ENCODE results near the gene DNAH1.

DNAH1 gene

DNA sequence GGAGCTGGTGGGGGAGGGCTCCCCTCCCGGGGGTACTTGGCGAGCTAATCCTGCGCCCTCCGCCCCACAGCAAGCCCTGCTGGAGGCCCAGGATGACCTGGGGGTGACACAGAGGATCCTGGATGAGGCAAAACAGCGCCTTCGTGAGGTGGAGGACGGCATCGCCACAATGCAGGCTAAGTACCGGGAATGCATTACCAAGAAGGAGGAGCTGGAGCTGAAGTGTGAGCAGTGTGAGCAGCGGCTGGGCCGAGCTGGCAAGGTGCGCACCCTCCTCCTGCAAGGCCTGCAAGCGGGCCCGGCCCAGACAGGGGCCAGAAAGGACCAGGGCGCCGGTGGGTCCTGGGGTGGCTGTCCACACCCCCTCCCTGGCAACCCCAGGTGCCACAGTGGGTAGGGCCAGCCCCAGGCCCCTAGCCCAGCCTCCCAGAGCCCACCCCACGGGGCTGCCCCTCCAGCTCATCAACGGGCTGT, 72.3 kb downstream of the DNAH1 start:
- DNase-seq (ENCODE audit: low spot score) = no peak

DNA sequence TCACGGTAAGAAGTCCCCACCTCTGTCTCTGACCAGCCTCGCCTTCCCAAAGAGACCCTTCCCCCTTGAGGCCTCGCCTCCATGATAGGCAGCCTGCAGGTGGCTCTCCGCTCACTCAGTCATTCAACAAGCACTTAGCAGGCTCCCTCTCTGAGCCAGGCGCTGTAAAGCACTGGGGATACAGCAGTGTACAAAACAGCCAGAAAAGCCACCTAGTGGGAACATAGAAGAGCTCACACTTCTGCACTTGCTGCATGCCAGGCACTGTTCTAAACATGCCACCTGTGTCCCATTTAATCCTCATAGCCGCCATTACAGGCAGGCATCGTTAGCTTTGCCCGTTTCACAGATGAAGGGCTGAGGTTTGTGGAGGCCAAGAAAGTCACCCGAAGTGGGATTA, 72.8 kb downstream of the DNAH1 start:
- DNase-seq (ENCODE audit: low spot score) = no peak

DNA sequence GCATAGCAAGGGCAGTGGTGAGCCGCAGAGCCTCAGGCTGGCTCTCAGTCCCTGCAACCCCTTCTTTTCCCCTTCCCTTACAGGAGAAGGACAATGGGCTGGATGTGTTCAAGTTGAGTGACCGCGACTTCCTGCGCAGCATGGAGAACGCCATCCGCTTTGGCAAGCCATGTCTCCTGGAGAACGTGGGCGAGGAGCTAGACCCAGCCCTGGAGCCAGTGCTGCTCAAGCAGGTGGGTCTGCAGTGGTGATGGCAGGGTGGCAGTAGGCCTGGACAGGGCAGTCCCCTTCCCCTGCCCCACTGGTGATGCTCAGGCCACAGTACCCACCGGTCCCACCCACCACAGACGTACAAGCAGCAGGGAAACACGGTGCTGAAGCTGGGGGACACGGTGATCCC, 75.0 kb downstream of the DNAH1 start:
- no peak for DNase-seq (ENCODE audit: low spot score)

DNA sequence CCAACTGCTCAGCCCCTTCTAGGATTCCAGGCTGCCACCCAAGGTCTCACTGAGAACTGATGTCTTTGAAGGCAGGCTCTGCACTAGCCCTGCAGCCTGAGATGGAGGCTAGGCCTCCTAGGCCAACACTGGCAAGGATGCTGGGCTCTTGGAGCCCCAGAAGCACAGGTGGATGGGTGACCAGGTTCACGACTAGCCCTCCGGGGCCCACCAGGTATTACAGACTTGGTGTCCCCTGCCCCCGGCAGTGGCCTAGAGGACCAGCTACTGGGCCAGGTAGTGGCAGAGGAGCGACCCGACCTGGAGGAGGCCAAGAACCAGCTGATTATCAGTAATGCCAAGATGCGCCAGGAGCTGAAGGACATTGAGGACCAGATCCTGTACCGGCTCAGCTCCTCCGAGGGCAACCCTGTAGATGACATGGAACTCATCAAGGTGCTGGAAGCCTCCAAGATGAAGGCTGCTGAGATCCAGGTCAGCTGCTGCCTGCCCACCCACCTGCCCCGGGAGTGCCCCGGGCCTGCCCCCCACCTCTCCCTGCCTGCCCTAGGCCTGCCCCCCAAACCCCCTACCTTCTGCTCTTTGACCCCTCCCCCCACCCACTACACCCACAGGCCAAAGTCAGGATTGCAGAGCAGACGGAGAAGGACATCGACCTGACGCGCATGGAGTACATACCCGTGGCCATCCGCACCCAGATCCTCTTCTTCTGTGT, 76.3 kb downstream of the DNAH1 start:
- DNase-seq (ENCODE audit: low spot score) = no peak

DNA sequence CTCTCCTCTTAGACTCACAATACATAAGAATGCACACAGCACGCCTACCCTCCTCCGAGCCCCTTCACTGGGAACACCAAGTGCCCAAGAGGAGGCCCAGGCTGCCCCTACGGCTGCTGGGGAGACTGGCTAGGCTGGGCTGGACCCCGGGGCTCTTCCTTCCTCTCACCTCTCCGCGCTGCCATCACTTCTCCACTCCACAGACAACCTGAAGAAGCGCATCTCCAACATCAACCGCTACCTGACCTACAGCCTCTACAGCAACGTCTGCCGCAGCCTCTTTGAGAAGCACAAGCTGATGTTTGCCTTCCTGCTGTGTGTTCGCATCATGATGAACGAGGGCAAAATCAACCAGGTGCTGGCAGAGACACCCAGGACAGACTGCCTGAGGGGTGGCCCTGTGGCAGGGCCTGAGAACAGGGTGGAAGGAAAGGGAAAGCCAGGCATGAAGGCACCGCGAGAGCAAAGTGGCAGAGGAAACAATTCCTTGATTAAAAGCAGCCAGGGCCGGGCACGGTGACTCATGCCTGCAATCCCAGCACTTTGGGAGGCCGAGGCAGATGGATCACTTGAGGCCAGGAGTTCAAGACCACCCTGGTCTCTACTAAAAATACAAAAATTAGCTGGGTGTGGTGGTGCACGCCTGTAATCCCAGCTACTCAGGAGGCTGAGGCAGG, 77.2 kb downstream of the DNAH1 start:
- no peak for DNase-seq (ENCODE audit: low spot score)

DNA sequence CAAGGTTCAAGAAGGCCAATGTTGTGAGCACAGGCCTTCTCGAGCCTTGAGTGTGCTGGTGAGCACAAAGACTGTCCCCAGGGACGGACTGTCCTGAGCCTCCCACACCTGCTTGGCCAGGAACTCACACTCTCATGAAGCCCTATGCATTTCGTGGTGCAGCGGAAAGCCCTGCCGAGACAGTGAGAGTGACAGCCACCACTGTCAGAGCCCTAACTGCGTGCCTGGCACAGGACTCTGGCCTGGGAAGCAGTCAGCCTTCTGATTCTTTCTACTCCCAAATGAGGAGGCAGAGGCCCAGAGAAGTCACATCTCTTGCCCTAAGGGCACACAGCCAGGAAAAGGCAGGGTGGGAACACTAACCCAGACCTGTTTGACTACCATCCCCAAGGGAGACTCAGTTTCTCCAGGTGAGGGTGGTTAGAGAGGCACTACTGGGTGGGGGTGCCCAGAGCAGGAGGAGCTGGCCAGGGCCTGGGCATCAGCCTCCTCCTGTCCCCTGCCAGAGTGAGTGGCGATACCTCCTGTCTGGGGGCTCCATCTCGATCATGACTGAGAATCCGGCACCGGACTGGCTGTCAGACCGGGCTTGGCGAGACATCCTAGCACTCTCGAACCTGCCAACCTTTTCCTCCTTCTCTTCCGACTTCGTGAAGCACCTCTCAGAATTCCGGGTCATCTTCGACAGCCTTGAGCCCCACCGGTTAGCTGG, 78.0 kb downstream of the DNAH1 start:
- no peak for DNase-seq (ENCODE audit: low spot score)

DNA sequence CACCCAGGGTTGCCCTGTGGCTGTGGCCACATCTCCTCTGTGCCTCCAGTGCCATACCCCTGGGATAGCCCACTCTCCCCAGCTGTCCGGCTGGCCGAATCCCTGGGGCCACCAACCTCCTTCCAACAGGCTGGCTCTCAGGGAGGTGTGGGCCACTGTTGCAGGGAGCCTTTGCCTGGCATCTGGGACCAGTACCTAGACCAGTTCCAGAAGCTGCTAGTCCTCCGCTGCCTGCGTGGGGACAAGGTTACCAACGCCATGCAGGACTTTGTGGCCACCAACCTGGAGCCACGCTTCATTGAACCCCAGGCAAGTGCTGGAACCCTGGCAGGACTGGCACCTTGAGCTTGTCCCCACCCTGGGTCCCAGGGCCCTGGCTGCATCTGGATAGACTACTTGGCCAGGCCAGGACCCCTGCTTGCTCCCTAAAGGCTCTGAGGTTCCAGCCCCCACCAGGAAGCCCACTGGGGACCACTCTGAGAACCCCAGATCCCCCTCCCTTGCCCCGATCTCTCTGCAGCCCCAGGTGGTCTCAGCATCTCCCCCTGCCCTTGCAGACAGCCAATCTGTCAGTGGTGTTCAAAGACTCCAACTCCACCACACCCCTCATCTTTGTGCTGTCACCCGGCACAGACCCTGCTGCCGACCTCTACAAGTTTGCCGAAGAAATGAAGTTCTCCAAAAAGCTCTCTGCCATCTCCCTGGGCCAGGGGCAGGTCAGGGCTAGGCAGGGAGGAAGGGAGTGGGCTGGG, 78.8 kb downstream of the DNAH1 start:
- no peak for DNase-seq (ENCODE audit: low spot score)

DNA sequence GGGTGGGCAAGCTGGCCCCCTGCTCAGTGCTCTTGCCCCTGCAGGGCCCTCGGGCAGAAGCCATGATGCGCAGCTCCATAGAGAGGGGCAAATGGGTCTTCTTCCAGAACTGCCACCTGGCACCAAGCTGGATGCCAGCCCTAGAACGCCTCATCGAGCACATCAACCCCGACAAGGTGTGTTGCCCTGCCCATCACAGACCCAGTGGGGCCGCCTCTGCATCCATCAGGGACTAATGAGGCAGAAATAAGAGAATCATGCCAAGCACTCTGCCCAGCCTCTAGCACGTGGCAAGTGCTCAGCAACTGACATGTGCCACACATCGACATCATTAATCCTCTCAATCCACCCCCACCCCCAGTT, 79.4 kb downstream of the DNAH1 start:
- DNase-seq (ENCODE audit: low spot score) = no peak

DNA sequence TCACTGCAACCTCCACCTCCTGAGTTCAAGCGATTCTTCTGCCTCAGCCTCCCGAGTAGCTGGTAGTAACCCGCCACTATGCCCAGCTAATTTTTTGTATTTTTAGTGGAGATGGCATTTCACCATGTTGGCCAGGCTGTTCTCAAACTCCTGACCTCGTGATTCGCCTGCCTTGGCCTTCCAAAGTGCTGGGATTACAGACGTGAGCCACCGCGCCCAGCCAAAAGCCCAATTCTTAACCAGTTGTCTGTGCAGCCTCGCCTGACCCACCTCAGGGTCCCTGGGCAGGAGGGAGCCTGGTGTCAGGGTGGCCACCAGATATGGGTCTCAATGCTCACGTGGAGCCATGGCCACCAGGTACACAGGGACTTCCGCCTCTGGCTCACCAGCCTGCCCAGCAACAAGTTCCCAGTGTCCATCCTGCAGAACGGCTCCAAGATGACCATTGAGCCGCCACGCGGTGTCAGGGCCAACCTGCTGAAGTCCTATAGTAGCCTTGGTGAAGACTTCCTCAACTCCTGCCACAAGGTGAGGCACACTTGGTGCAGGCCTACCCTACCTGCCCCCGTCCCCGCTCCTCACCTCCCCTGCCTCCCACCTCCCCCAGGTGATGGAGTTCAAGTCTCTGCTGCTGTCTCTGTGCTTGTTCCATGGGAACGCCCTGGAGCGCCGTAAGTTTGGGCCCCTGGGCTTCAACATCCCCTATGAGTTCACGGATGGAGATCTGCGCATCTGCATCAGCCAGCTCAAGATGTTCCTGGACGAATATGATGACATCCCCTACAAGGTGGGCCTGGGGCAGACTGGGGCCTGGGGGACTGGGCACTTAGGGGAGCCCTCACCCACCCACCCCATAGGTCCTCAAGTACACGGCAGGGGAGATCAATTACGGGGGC, 80.1 kb downstream of the DNAH1 start:
- no peak for DNase-seq (ENCODE audit: low spot score)

DNA sequence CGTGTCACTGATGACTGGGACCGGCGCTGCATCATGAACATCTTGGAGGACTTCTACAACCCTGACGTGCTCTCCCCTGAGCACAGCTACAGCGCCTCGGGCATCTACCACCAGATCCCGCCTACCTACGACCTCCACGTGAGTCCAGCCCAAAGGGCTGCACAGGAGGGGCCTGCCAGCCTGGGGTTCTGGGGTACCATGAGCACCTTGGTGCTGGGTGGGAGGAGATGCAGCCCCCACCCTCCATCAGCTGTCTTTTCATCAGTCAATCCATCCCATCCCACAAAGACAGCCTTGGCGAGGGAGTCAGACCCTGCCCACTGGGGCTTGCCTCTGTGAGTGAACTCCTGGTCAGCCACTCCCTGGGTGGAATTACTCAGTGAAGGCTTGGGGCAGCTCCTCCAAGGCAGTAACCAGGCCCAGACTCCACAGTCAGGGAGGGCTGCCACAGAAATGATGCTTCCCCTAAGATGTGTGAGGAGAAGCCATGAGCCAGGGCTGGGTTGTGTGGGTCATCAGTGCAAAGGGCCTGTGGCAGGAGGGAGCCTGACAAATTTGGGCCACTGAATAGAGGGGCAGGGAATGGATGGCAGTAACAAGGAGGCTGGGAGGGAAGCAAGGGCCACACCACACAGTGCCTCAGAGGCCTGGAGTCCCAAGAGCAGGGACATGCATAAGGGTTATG, 80.9 kb downstream of the DNAH1 start:
- no peak for DNase-seq (ENCODE audit: low spot score)

DNA sequence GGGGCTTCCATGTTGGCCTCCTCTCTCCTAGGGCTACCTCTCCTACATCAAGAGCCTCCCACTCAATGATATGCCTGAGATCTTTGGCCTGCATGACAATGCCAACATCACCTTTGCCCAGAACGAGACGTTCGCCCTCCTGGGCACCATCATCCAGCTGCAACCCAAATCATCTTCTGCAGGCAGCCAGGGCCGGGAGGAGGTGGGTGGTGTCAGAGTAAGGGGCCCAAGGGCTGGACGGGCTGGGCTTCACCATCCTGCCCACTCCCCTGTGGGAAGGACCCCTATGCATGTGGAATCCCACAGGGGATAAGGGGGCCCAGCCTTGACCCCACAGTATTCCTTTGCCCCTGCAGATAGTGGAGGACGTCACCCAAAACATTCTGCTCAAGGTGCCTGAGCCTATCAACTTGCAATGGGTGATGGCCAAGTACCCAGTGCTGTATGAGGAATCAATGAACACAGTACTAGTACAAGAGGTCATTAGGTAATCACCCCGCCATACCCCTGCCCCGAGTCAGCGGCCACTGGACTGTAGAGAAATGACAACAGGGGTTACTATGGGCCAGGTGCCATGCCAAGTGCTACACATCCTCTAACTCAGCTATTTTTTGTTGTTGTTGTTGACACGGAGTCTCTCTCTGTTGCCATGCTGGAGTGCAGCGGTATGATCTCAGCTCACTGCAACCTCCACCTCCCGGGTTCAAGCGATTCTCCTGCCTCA, 81.7 kb downstream of the DNAH1 start:
- no peak for DNase-seq (ENCODE audit: low spot score)

DNA sequence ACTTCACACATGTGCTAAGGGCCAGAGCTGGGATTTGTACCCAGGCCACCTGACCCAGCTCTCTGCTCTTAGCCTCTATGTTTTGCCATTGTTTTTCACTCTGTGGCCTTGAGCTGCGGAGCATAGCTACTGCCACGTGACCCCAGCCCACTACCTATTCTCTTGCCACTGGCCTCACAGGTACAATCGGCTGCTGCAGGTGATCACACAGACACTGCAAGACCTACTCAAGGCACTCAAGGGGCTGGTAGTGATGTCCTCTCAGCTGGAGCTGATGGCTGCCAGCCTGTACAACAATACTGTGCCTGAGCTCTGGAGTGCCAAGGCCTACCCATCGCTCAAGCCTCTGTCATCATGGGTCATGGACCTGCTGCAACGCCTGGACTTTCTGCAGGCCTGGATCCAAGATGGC, 82.6 kb downstream of the DNAH1 start:
- no peak for DNase-seq (ENCODE audit: low spot score)

DNA sequence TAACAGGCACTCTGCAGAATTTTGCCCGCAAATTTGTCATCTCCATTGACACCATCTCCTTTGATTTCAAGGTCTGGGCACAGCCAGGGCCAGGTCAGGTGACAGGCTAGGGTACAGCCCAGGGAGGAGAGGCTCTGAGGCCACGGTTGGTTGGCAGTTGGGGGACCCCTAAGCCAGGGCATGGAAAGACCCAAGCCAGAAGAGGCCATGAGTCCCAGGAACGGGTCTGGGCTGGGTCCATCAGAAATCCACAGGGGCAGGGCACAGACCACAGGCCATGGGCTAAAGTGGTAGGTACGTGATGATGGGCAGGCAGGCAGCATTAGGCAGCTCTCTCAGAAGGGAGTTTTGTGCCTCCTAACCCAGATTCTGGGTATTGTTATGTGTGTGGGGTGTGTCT, 83.0 kb downstream of the DNAH1 start:
- DNase-seq (ENCODE audit: low spot score) = no peak

DNA sequence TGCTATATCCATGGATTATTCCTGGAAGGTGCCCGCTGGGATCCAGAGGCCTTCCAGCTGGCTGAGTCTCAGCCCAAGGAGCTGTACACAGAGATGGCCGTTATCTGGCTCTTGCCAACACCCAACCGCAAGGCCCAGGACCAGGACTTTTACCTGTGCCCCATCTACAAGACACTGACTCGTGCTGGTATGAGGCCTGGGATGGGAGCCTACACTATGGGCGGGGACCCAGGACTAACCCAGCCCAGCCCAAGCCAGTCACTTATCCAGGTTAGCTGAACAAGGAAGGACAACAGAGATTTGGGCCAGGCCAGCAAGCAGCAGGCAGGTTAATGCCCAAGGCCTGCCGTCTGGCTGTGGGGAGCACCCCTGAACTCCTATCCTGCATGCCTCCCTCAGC, 83.5 kb downstream of the DNAH1 start:
- DNase-seq (ENCODE audit: low spot score) = no peak

DNA sequence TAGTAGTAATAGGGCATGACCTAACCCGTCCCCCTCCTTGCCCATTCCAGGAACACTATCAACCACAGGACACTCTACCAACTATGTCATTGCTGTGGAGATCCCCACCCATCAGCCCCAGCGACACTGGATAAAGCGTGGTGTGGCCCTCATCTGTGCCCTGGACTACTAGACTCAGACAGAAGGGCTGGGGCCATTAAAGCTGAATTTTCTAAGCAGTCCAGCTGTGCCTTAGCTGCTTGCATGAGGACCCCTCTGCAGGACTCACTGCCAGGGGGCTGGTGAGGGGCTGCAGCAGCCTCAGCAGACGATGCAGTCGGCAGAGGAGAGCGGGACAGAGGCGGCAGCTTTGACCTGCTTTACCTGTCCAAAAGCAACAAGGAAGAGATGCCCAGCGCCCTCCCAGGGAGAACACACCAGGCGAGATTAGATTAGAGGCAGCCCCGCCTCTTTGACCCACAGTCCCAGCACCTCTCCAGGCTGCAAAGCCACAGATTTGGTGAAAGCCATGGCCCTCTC, 84.2 kb downstream of the DNAH1 start:
- no peak for DNase-seq (ENCODE audit: low spot score)

DNA sequence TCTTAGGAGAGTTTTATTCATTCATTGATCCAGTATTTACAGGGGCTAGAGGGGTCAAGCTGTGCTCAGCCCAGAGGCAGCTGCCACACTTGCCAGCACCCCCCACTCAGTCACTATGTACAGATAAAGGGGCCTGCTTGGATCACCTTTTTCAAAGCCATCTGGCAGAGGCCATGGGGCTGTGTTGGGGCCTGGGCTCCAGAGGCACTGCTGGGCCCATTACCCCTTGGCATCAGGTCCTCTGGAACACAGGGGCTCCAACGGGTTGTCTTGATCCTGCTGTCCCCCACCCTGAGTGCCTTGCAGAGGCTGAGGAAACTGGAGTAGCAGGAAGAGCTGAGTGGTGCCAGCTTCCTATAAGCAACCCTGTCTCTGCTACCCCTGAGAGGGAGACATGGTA, 84.9 kb downstream of the DNAH1 start:
- no peak for DNase-seq (ENCODE audit: low spot score)

DNA sequence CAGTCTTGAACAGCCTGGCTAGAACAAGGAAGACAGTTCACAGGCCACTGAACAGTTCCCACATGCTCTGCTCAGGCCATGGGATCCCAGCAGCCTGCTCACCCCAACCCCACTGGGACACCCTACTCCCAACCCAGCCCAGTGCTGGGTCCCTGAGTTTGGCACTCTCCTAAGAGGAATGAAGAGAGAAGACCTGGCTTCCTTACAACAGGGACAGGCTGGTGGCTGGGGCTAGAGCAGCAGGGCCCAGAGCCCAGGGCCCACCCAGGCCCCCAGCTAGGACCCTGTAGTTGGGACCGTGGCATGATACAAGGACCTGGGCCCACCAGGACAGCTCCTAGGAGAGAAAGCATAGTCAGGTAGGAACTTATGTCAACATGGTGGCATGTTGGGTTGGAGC, 85.4 kb downstream of the DNAH1 start:
- DNase-seq (ENCODE audit: low spot score) = no peak

DNA sequence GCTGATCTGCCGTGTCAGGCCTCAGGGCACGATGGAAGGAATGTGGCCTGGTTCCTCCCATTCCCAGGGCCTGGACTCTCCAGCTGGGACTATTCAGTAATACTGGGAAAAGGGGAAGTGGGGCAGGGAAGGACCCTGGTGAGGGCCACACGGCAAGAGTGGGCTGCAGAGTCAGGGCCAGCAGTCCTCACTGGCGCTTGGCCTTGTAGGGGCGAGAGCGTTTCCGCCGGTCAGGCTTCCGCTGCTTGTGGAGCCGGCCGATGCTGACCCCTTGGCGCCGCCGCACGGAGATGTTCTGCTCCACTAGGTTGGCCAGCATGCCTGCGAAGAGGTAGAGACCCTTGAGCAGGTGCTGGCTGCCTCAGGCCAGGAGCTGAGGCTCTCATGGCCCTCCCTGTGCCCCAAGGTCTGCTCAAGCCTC, 86.0 kb downstream of the DNAH1 start:
- no peak for DNase-seq (ENCODE audit: low spot score)

DNA sequence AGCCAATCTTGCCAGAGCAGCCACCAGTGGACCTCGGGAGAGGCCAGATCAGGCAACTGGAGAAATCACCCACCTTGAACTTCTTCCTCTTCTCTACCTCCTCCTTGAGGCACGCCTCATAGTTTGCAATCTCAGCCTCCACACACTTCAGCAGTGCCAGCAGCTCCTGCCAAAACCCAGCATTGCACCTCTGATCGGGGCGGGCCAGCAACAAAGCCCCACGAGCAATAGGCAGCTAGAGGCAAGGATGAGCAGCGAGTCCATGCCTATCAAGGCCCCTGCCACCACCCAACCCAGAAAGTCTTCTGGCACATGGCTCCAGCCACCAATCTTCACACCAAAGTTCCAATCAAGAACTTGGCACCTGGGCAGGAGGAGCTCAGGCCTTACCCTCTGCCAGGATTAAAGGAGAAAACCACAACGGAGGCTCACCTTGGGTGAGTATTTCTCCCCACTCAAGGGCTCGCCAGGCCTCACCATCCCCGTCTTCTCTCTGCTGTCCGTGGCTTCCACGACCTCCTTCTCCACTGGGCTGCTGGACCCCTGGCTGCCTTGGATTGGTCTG, 86.7 kb downstream of the DNAH1 start:
- DNase-seq (ENCODE audit: low spot score) = no peak

Data from AG08396 (cell line).